HG03457 (cell line): ENCODE data around the gene GPR143.

Source experiments
- ATAC-seq: cut with Tn5 transposase; IDR thresholded peaks from one replicate; pipeline ENCODE4 v1.9.1; 2021; ENCODE audit warnings: moderate number of reproducible peaks; ENCODE audit not compliant: unreplicated experiment

Gene GPR143

GRCh38 chrX:9676306-9676705, 89.3 kb downstream of the GPR143 start:
- ATAC-seq: no peak
